ENCODE data around the gene CA5A. TPM values are rescaled to one million over a fixed set of nuclear protein-coding genes. Genes with fewer than 3 reads are reported as not detected.

Gene CA5A
- polyA plus RNA-seq, 2 of the 4 experiments (the other 2 are of a cell fraction) = not detected

- TF ChIP-seq RNF2 (IDR thresholded peaks at IDR 0.05; ENCODE audit: borderline replicate concordance, low read depth) (no peak), RARB (CRISPR knock-in tag; IDR thresholded peaks at IDR 0.05) (no peak), RFX5 (IDR thresholded peaks at IDR 0.05) (no peak), CTCF (IDR thresholded peaks at IDR 0.05) (no peak), HES2 (IDR thresholded peaks at IDR 0.05) (0 out of 2 replicates have a peak, but pooled peaks have one; percentile 32), PBX3 (IDR thresholded peaks at IDR 0.05) (0 out of 2 replicates have a peak, but pooled peaks have one; percentile 49), SMC3 (IDR thresholded peaks at IDR 0.05) (no peak), HMGXB4 (CRISPR knock-in tag; IDR thresholded peaks at IDR 0.05; ENCODE audit: borderline replicate concordance) (peak; percentile 87), TP53 (CRISPR knock-in tag; IDR thresholded peaks at IDR 0.05) (peak; percentile 77; the same call in 1 of the 2 replicates), MAFK (IDR thresholded peaks at IDR 0.05; ENCODE audit: partially characterized antibody) (no peak), KDM5A (IDR thresholded peaks at IDR 0.05) (no peak), EP300 (IDR thresholded peaks at IDR 0.05) (peak; percentile 73 to 93; a peak in 3 of 5 replicates), REST (IDR thresholded peaks at IDR 0.05) (no peak), CEBPB (IDR thresholded peaks at IDR 0.05) (peak; percentile 78 to 96; a peak in 3 of 4 replicates), MAZ (IDR thresholded peaks at IDR 0.05; ENCODE audit: borderline replicate concordance, low read depth, low read length) (no peak), HOXB5 (CRISPR knock-in tag; IDR thresholded peaks at IDR 0.05) (peak; percentile 51), ZSCAN20 (CRISPR knock-in tag; IDR thresholded peaks at IDR 0.05) (no peak), RAD21 (conservative IDR thresholded peaks at IDR 0.05 in 1 of 2, IDR thresholded peaks at IDR 0.05 in 1 of 2) (0 out of 5 replicates have a peak, but pooled peaks of 1 of the 2 experiments have one; percentile 12), JUN (IDR thresholded peaks at IDR 0.05) (peak; percentile 33 to 86), JUNB (IDR thresholded peaks at IDR 0.05) (no peak), BHLHE40 (IDR thresholded peaks at IDR 0.05; ENCODE audit: low read depth, low read length) (0 out of 2 replicates have a peak, but pooled peaks have one; percentile 13)
Measured at GRCh38 chr16:87853411-87854052, 82.8 kb downstream of the CA5A start (continued).

All from A549 (cell line).